Measurements from ENCODE around the gene DHODH. TPM values are rescaled to one million over a fixed set of nuclear protein-coding genes. Genes with fewer than 3 reads are reported as not detected.
"Not testable (repeated sequence)": the region's sequence is repeated elsewhere in the genome, so short reads cannot be mapped to it uniquely, and the experiment has no call there.

Gene DHODH
- total and polyA plus RNA-seq, 2 donors (not counting 3 experiments of a cell fraction or from before 2014, with no cell fraction given): 5.8 to 9.2 TPM

- dilution Hi-C loops (cut with MboI; ENCODE audit: extremely low pct_ligation_motif_present, low sequenced_read_pairs): no loop called here
- Histone ChIP-seq H2AFZ (ENCODE audit: low read depth, low read length) (no peak overlapping the region), H3K4me3 (replicated peaks in 1 of 3; ENCODE audit: insufficient read depth in 1 of 3, low read depth in 1 of 3, low read length in 3 of 3) (no peak overlapping the region), H3K4me2 (ENCODE audit: insufficient read depth, low read length) (no peak overlapping the region), H3K9me3 (replicated peaks; ENCODE audit: control insufficient read depth, insufficient read depth, low read length) (no peaks in the 10 kb centered on the region), H3K9ac (replicated peaks; ENCODE audit: extremely low read depth, insufficient read depth, low read length) (no peak overlapping the region), H3K9me1 (replicated peaks; ENCODE audit: control insufficient read depth, extremely low read depth, insufficient read depth, low read length) (no peaks in the 10 kb centered on the region), H3K36me3 (ENCODE audit: control insufficient read depth in 2 of 2, extremely low read depth in 1 of 2, insufficient read depth in 2 of 2, low read length in 2 of 2) (no peaks in the 10 kb centered on the region), H3K27ac (ENCODE audit: insufficient read depth, low read depth, low read length) (no peak overlapping the region), H3K4me1 (ENCODE audit: control insufficient read depth, extremely low read depth, insufficient read depth, low read length) (no peaks in the 10 kb centered on the region), H4K20me1 (replicated peaks; ENCODE audit: control insufficient read depth, extremely low read depth, insufficient read depth, low read length) (no peaks in the 10 kb centered on the region), H3K27me3 (ENCODE audit: control insufficient read depth in 2 of 2, insufficient read depth in 2 of 2, low read length in 2 of 2) (no peaks in the 10 kb centered on the region), H3K79me2 (ENCODE audit: control insufficient read depth, insufficient read depth, low read length) (no peaks in the 10 kb centered on the region)
- DNase-seq (ENCODE audit: low read depth, low spot score) (no peak), FAIRE-seq (no peak)
- intact Hi-C loops (cut with micrococcal nuclease): no loop called here
- POLR2A ChIA-PET: no interaction called here
- BruUV-seq (replicated peaks): no TSS peak
- TF ChIP-seq, protein P1, sequence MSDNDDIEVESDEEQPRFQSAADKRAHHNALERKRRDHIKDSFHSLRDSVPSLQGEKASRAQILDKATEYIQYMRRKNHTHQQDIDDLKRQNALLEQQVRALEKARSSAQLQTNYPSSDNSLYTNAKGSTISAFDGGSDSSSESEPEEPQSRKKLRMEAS (IDR thresholded peaks at IDR 0.05; ENCODE audit: insufficient read depth, insufficient read length): no peak
- no peak for TF ChIP-seq POLR2AphosphoS5 (IDR thresholded peaks at IDR 0.05; ENCODE audit: insufficient read depth, low read depth, low read length)
- no peak for TF ChIP-seq JUN (IDR thresholded peaks at IDR 0.05; ENCODE audit: borderline replicate concordance, insufficient read depth, insufficient read length, low read depth)
- no peak for TF ChIP-seq POLR2A (IDR thresholded peaks at IDR 0.05; ENCODE audit: low read depth, low read length)
- no peak for TF ChIP-seq EZH2 (IDR thresholded peaks at IDR 0.05; ENCODE audit: borderline replicate concordance, low read depth, low read length, severe bottlenecking)
- no peak for TF ChIP-seq GATA2 (IDR thresholded peaks at IDR 0.05; ENCODE audit: insufficient read depth, insufficient read length, low read depth, low read length)
- no peak for TF ChIP-seq CTCF (IDR thresholded peaks at IDR 0.05; ENCODE audit: extremely low read depth in 1 of 2, insufficient read depth in 1 of 2, low read depth in 1 of 2, low read length in 2 of 2)
- TF ChIP-seq FOS (IDR thresholded peaks at IDR 0.05; ENCODE audit: borderline replicate concordance, insufficient read depth, low read length): no peak
- TF ChIP-seq MYC (IDR thresholded peaks at IDR 0.05; ENCODE audit: low read depth, low read length): no peak
- CTCF ChIA-PET: interaction anchor here (1.4 kb wide), 1 partner anchor 21 kb away, joined by 4 read pairs; no protein-coding TSS in a partner anchor
These were observed 65.2 kb downstream of the DHODH start for GRCh38 chr16:72073560-72074230.

DNA sequence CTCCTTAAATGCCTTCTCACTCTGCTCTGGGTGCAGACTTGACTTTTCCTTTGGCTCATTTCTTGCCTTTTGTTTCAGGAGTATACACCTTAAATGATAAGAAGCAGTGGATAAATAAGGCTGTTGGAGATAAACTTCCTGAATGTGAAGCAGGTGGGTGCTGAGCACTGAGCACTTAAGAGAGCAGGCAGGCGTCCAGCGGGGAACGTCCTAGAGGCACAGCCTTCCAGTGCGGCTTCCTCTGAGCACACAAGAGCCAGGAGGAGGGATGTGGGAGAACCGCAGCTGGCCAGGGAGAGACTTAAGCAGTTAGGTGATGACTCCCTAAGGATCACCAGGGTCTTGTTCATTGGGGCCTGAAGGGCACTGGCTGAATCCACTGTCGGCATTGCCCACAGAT, 66.5 kb downstream of the DHODH start:
- H3K9ac ChIP-seq (replicated peaks; ENCODE audit: extremely low read depth, insufficient read depth, low read length); H4K20me1 ChIP-seq (replicated peaks; ENCODE audit: control insufficient read depth, extremely low read depth, insufficient read depth, low read length); CTCF ChIA-PET; FAIRE-seq; H3K9me3 ChIP-seq (replicated peaks; ENCODE audit: control insufficient read depth, insufficient read depth, low read length); intact Hi-C loops (cut with micrococcal nuclease); H3K4me3 ChIP-seq (replicated peaks in 1 of 3; ENCODE audit: insufficient read depth in 1 of 3, low read depth in 1 of 3, low read length in 3 of 3); POLR2A ChIA-PET; H3K79me2 ChIP-seq (ENCODE audit: control insufficient read depth, insufficient read depth, low read length); H3K9me1 ChIP-seq (replicated peaks; ENCODE audit: control insufficient read depth, extremely low read depth, insufficient read depth, low read length); DNase-seq (ENCODE audit: low read depth, low spot score); H3K4me1 ChIP-seq (ENCODE audit: control insufficient read depth, extremely low read depth, insufficient read depth, low read length); H2AFZ ChIP-seq (ENCODE audit: low read depth, low read length); H3K4me2 ChIP-seq (ENCODE audit: insufficient read depth, low read length); H3K36me3 ChIP-seq (ENCODE audit: control insufficient read depth in 2 of 2, extremely low read depth in 1 of 2, insufficient read depth in 2 of 2, low read length in 2 of 2); H3K27ac ChIP-seq (ENCODE audit: insufficient read depth, low read depth, low read length); dilution Hi-C loops (cut with MboI; ENCODE audit: extremely low pct_ligation_motif_present, low sequenced_read_pairs); BruUV-seq (replicated peaks); H3K27me3 ChIP-seq (ENCODE audit: control insufficient read depth in 2 of 2, insufficient read depth in 2 of 2, low read length in 2 of 2): not testable (repeated sequence)
